ENCODE results near the gene CCDC78.

The CCDC78 gene

GRCh38 chr16:724188-725040 is 1.8 kb downstream of the CCDC78 start:
- no peak for DNase-seq
- ATAC-seq, result no peak
- peak overlapping the region in 1 of 2 donors; percentile 63 for H3K27ac Mint-ChIP-seq
- H3K4me1 Mint-ChIP-seq, result peaks cover 57% of the 10 kb centered on the region
- H3K9me3 Mint-ChIP-seq, result no peaks in the 10 kb centered on the region
- no peaks in the 10 kb centered on the region for H3K27me3 Mint-ChIP-seq
- no peak overlapping the region for H3K4me3 Mint-ChIP-seq

- Mint-ChIP-seq H3K27ac (no peak overlapping the region), H3K27me3 (no peaks in the 10 kb centered on the region), H3K4me1 (peaks cover 63% of the 10 kb centered on the region), H3K9me3 (no peaks in the 10 kb centered on the region), H3K4me3 (peak overlapping the region in 1 of 2 donors; percentile 13)
- DNase-seq (no peak), ATAC-seq (no peak)
Measured at GRCh38 chr16:723695-724094, 2.5 kb downstream of the CCDC78 start.

- no peak for ATAC-seq
- DNase-seq, result no peak
- Mint-ChIP-seq H3K4me3 (peak overlapping the region; percentile 82 to 95), H3K9me3 (no peaks in the 10 kb centered on the region), H3K4me1 (peaks cover 63% of the 10 kb centered on the region), H3K27me3 (no peaks in the 10 kb centered on the region), H3K27ac (no peak overlapping the region)
Measured at GRCh38 chr16:722835-723633, 3.2 kb downstream of the CCDC78 start.

- Mint-ChIP-seq H3K27me3 (no peaks in the 10 kb centered on the region), H3K27ac (peak overlapping the region; percentile 37 to 53), H3K4me3 (peak overlapping the region; percentile 82 to 95), H3K9me3 (no peaks in the 10 kb centered on the region), H3K4me1 (peaks cover 63% of the 10 kb centered on the region)
- ATAC-seq (peak; percentile 29), DNase-seq (peak; percentile 46 to 62)
Measured at GRCh38 chr16:721765-722540, 4.3 kb downstream of the CCDC78 start.

GRCh38 chr16:720990-721764 is 5.1 kb downstream of the CCDC78 start, which contains the start of gene ANTKMT:
Gene ANTKMT (plus strand): TSS chr16:721146. CDS start chr16:721275, 129 bp downstream.
- Mint-ChIP-seq H3K27me3 (no peaks in the 10 kb centered on the region), H3K4me3 (peak within 1 kb of the TSS; percentile 87 to 95), H3K4me1 (peaks cover 64% of the 10 kb centered on the region), H3K9me3 (no peaks in the 10 kb centered on the region), H3K27ac (peak within 1 kb of the TSS; percentile 82 to 93)
- peak; percentile 87 to 92 for DNase-seq
- ATAC-seq, result peak; percentile 82

GRCh38 chr16:720447-720989 is 5.7 kb downstream of the CCDC78 start:
- Mint-ChIP-seq H3K4me1 (peaks cover 60% of the 10 kb centered on the region), H3K4me3 (peak overlapping the region; percentile 87 to 95), H3K27me3 (no peaks in the 10 kb centered on the region), H3K9me3 (no peaks in the 10 kb centered on the region), H3K27ac (peak overlapping the region; percentile 82 to 93)
- DNase-seq, result peak; percentile 64 to 70
- peak; percentile 47 for ATAC-seq

- DNase-seq (no peak), ATAC-seq (no peak)
- Mint-ChIP-seq H3K27ac (peak overlapping the region; percentile 82 to 93), H3K9me3 (no peaks in the 10 kb centered on the region), H3K4me1 (peaks cover 55% of the 10 kb centered on the region), H3K27me3 (no peaks in the 10 kb centered on the region), H3K4me3 (peak overlapping the region; percentile 87 to 95)
Measured at GRCh38 chr16:719815-720446, 6.3 kb downstream of the CCDC78 start.

GRCh38 chr16:718922-719321 is 7.3 kb downstream of the CCDC78 start:
- DNase-seq, result no peak
- Mint-ChIP-seq H3K4me1 (peaks cover 62% of the 10 kb centered on the region), H3K4me3 (peak overlapping the region; percentile 87 to 95), H3K27ac (no peak overlapping the region), H3K9me3 (no peaks in the 10 kb centered on the region), H3K27me3 (peaks cover 5% of the 10 kb centered on the region)
- no peak for ATAC-seq

GRCh38 chr16:718389-718788 is 7.9 kb downstream of the CCDC78 start:
- peaks cover 59% of the 10 kb centered on the region for H3K4me1 Mint-ChIP-seq
- H3K4me3 Mint-ChIP-seq, result no peak overlapping the region

GRCh38 chr16:717450-718245 is 8.6 kb downstream of the CCDC78 start:
- peaks cover 55% of the 10 kb centered on the region for H3K4me1 Mint-ChIP-seq
- no peak overlapping the region for H3K4me3 Mint-ChIP-seq
- no peak for ATAC-seq
- peaks cover 13% of the 10 kb centered on the region for H3K27me3 Mint-ChIP-seq
- H3K27ac Mint-ChIP-seq, result no peak overlapping the region
- no peak for DNase-seq
- no peaks in the 10 kb centered on the region for H3K9me3 Mint-ChIP-seq

More at GRCh38 chr16:718389-718788, 7.9 kb downstream of the CCDC78 start:
- H3K27me3 Mint-ChIP-seq, result peaks cover 8% of the 10 kb centered on the region
- ATAC-seq (no peak), DNase-seq (no peak)
- no peak overlapping the region for H3K27ac Mint-ChIP-seq
- no peaks in the 10 kb centered on the region for H3K9me3 Mint-ChIP-seq

- Mint-ChIP-seq H3K4me1 (peaks cover 49% of the 10 kb centered on the region), H3K9me3 (no peaks in the 10 kb centered on the region), H3K4me3 (peak overlapping the region; percentile 76 to 86), H3K27ac (no peak overlapping the region), H3K27me3 (peaks cover 16% of the 10 kb centered on the region)
- ATAC-seq, result no peak
- DNase-seq, result no peak
Measured at GRCh38 chr16:716768-717325, 9.4 kb downstream of the CCDC78 start.

GRCh38 chr16:716200-716568 is 10.1 kb downstream of the CCDC78 start:
- no peaks in the 10 kb centered on the region for H3K9me3 Mint-ChIP-seq
- DNase-seq (no peak), ATAC-seq (no peak)
- peaks cover 23% of the 10 kb centered on the region for H3K27me3 Mint-ChIP-seq
- peaks cover 47% of the 10 kb centered on the region for H3K4me1 Mint-ChIP-seq
- no peak overlapping the region for H3K27ac Mint-ChIP-seq
- H3K4me3 Mint-ChIP-seq, result peak overlapping the region; percentile 76 to 86

GRCh38 chr16:715477-716199 is 10.6 kb downstream of the CCDC78 start:
- Mint-ChIP-seq H3K4me3 (peak overlapping the region; percentile 76 to 86), H3K9me3 (no peaks in the 10 kb centered on the region), H3K27ac (no peak overlapping the region), H3K27me3 (peaks cover 28% of the 10 kb centered on the region), H3K4me1 (peaks cover 47% of the 10 kb centered on the region)
- ATAC-seq (peak; percentile 37), DNase-seq (peak in 1 of 2 donors; percentile 39)

Data from stimulated activated naive CD8-positive, alpha-beta T cell treated with anti-CD3 and anti-CD28 coated beads, Interleukin-15, amount 100 ng/mL, for 72 hours (primary cell).